HEK293 (cell line): ENCODE results near the gene RNF214.

ENCODE experiments used
- CTCF ChIA-PET: fragments of 350-600 bp; formaldehyde crosslinking; extraction: SDS; loops from one replicate; lab custom pipeline; 2021; ENCODE audit warnings: antibody characterized with exemption; lab: Yijun Ruan, JAX
- POLR2A ChIA-PET: fragments of 300-600 bp; formaldehyde crosslinking; extraction: SDS; loops from one replicate; lab custom pipeline; 2020; ENCODE audit warnings: antibody characterized with exemption, inconsistent platforms; lab: Yijun Ruan, JAX
- H3K27ac ChIP-seq: fragments of 200-500 bp; sonication (Bioruptor generic); 2 replicates; pipeline ENCODE4 v1.5.1; 2014; ENCODE audit warnings: low read depth, low read length, control low read depth, inconsistent platforms; ENCODE audit errors: extremely low read depth
- H3K36me3 ChIP-seq, 2 experiments: fragments of 200-500 bp in 1 of 2; sonication (Bioruptor generic) in 1 of 2; 1 replicate in 1 of 2; 2 replicates in 1 of 2; pipeline ENCODE4 v1.5.1; 2014 to 2017; ENCODE audit warnings: inconsistent platforms in 2 of 2, low read length in 2 of 2; ENCODE audit not compliant: control insufficient read depth in 2 of 2, insufficient read depth in 1 of 2
- H3K4me1 ChIP-seq: fragments of 200-500 bp; sonication (Bioruptor generic); 2 replicates; pipeline ENCODE4 v1.5.1; 2014; ENCODE audit warnings: mild to moderate bottlenecking, low read length, inconsistent platforms; ENCODE audit not compliant: control insufficient read depth, insufficient read depth
- H3K4me3 ChIP-seq: 2 replicates; pipeline ENCODE4 v1.5.1; 2011; ENCODE audit warnings: low read depth, mild to moderate bottlenecking, control low read depth, low read length, moderate library complexity
- H3K9me3 ChIP-seq: fragments of 200-500 bp; sonication (Bioruptor generic); 2 replicates; pipeline ENCODE4 v1.5.1; 2014; ENCODE audit warnings: low read depth, low read length, inconsistent platforms; ENCODE audit not compliant: control insufficient read depth, insufficient read depth
- EGR2 ChIP-seq: fragments of 450-650 bp; formaldehyde crosslinking; IDR thresholded peaks from 2 replicates; pipeline ENCODE4 v1.5.1; 2016; ENCODE audit warnings: low read depth, missing biosample characterization, missing genetic modification characterization
- FEZF1 ChIP-seq: fragments of 450-650 bp; formaldehyde crosslinking; IDR thresholded peaks from 2 replicates; pipeline ENCODE4 v1.5.1; 2016; ENCODE audit warnings: missing biosample characterization, missing genetic modification characterization
- GLIS2 ChIP-seq: fragments of 450-650 bp; formaldehyde crosslinking; IDR thresholded peaks from 2 replicates; pipeline ENCODE4 v1.5.1; 2016; ENCODE audit warnings: missing biosample characterization, missing genetic modification characterization
- PATZ1 ChIP-seq: fragments of 450-650 bp; formaldehyde crosslinking; IDR thresholded peaks from 2 replicates; pipeline ENCODE4 v1.5.1; 2016; ENCODE audit warnings: missing biosample characterization, missing genetic modification characterization
- PRDM2 ChIP-seq: fragments of 450-650 bp; formaldehyde crosslinking; IDR thresholded peaks from 2 replicates; pipeline ENCODE4 v1.5.1; 2016; ENCODE audit warnings: missing biosample characterization, missing genetic modification characterization, borderline replicate concordance
- SCRT1 ChIP-seq: fragments of 450-650 bp; formaldehyde crosslinking; IDR thresholded peaks from 2 replicates; pipeline ENCODE4 v1.5.1; 2016; ENCODE audit warnings: missing biosample characterization, missing genetic modification characterization, borderline replicate concordance
- SP2 ChIP-seq: fragments of 450-650 bp; formaldehyde crosslinking; IDR thresholded peaks from 2 replicates; pipeline ENCODE4 v1.5.1; 2016; ENCODE audit warnings: missing biosample characterization, missing genetic modification characterization
- WT1 ChIP-seq: fragments of 450-650 bp; formaldehyde crosslinking; IDR thresholded peaks from 2 replicates; pipeline ENCODE4 v1.5.1; 2016; ENCODE audit warnings: missing biosample characterization, missing genetic modification characterization
- ZFP69B ChIP-seq: fragments of 450-650 bp; formaldehyde crosslinking; IDR thresholded peaks from 2 replicates; pipeline ENCODE4 v1.5.1; 2016; ENCODE audit warnings: missing biosample characterization, missing genetic modification characterization
- ZNF112 ChIP-seq: fragments of 450-650 bp; formaldehyde crosslinking; IDR thresholded peaks from 2 replicates; pipeline ENCODE4 v1.5.0; 2017; ENCODE audit warnings: missing biosample characterization, missing genetic modification characterization
- ZNF121 ChIP-seq: fragments of 450-650 bp; formaldehyde crosslinking; IDR thresholded peaks from 2 replicates; pipeline ENCODE4 v1.5.1; 2016; ENCODE audit warnings: missing biosample characterization, missing genetic modification characterization
- ZNF16 ChIP-seq: fragments of 450-650 bp; formaldehyde crosslinking; IDR thresholded peaks from 2 replicates; pipeline ENCODE4 v1.5.1; 2016; ENCODE audit warnings: low read depth, missing biosample characterization, missing genetic modification characterization
- ZNF223 ChIP-seq: fragments of 450-650 bp; formaldehyde crosslinking; IDR thresholded peaks from 2 replicates; pipeline ENCODE4 v1.5.1; 2016; ENCODE audit warnings: missing biosample characterization, missing genetic modification characterization
- ZNF280C ChIP-seq: fragments of 450-650 bp; formaldehyde crosslinking; IDR thresholded peaks from 2 replicates; pipeline ENCODE4 v1.5.1; 2016; ENCODE audit warnings: missing biosample characterization, missing genetic modification characterization
- ZNF555 ChIP-seq: fragments of 450-650 bp; formaldehyde crosslinking; conservative IDR thresholded peaks from 2 replicates; pipeline ENCODE4 v1.5.1; 2017; ENCODE audit warnings: missing biosample characterization, mild to moderate bottlenecking, missing genetic modification characterization, inconsistent platforms
- ZNF677 ChIP-seq: fragments of 450-650 bp; IDR thresholded peaks from 2 replicates; pipeline ENCODE4 v1.5.0; 2018; ENCODE audit warnings: missing biosample characterization, mild to moderate bottlenecking, missing genetic modification characterization, moderate library complexity
- ZNF785 ChIP-seq: fragments of 450-650 bp; formaldehyde crosslinking; IDR thresholded peaks from 2 replicates; pipeline ENCODE4 v1.5.1; 2016; ENCODE audit warnings: missing biosample characterization, missing genetic modification characterization
- TF ChIP-seq, protein P1 (sequence below): fragments of 450-650 bp; formaldehyde crosslinking; IDR thresholded peaks from 2 replicates; pipeline ENCODE4 v1.5.1; 2016; ENCODE audit warnings: missing biosample characterization, missing genetic modification characterization
- TF ChIP-seq, protein P2 (sequence below): fragments of 450-650 bp; formaldehyde crosslinking; IDR thresholded peaks from 2 replicates; pipeline ENCODE4 v1.5.1; 2016; ENCODE audit warnings: missing biosample characterization, missing genetic modification characterization

RNF214 gene

DNA sequence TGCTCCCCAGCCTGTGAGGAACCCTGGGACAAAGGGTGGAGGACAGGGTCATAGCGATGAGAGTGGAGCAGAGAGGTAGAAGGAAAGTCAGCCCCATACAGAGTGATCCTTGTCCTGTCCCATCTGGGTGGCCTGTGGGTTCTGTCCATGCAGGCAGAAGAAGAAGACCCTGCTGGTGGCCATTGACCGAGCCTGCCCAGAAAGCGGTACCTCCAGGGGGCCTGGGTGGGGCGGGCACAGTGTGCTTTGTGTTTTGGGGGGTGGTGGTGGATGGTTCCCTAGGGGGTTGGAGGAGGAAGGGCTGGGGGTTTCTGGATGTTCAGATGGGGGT is 46.1 kb upstream of the RNF214 start (continued):
- TF ChIP-seq, protein P1, sequence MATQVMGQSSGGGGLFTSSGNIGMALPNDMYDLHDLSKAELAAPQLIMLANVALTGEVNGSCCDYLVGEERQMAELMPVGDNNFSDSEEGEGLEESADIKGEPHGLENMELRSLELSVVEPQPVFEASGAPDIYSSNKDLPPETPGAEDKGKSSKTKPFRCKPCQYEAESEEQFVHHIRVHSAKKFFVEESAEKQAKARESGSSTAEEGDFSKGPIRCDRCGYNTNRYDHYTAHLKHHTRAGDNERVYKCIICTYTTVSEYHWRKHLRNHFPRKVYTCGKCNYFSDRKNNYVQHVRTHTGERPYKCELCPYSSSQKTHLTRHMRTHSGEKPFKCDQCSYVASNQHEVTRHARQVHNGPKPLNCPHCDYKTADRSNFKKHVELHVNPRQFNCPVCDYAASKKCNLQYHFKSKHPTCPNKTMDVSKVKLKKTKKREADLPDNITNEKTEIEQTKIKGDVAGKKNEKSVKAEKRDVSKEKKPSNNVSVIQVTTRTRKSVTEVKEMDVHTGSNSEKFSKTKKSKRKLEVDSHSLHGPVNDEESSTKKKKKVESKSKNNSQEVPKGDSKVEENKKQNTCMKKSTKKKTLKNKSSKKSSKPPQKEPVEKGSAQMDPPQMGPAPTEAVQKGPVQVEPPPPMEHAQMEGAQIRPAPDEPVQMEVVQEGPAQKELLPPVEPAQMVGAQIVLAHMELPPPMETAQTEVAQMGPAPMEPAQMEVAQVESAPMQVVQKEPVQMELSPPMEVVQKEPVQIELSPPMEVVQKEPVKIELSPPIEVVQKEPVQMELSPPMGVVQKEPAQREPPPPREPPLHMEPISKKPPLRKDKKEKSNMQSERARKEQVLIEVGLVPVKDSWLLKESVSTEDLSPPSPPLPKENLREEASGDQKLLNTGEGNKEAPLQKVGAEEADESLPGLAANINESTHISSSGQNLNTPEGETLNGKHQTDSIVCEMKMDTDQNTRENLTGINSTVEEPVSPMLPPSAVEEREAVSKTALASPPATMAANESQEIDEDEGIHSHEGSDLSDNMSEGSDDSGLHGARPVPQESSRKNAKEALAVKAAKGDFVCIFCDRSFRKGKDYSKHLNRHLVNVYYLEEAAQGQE (tag by site-specific recombination), result no peak
- TF ChIP-seq ZNF677 (no peak), ZNF280C (tag by site-specific recombination) (no peak)

DNA sequence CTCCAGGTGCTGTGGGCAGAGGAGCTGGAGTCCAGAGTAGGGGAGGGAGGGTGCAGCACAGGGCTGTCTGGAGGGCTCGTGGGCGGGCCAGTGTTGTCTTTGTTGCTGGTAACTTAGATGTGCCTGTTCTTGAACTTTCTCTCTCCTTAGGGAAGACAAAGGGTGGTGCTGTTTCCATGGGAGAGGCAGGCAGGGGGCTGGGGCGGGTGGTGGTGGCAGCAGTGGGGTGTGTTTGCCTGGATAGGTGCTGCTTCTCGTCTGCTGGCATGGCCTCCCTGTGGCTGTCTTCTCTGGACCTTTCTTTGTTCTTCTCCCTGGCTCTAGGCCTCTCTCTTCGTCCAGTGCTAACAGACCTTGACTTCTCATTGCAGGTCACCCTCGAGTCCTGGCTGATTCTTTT is 45.5 kb upstream of the RNF214 start:
- Histone ChIP-seq H3K4me3 (no peak overlapping the region), H3K27ac (no peak overlapping the region), H3K36me3 (peaks cover 0 to 79% of the 10 kb centered on the region in 2 experiments; a peak in 1 of 3 replicates), H3K4me1 (no peaks in the 10 kb centered on the region), H3K9me3 (no peaks in the 10 kb centered on the region)
- TF ChIP-seq ZNF677 (no peak), EGR2 (tag by site-specific recombination) (0 out of 2 replicates have a peak, but pooled peaks have one; percentile 22)
- CTCF ChIA-PET, result no interaction called here
- POLR2A ChIA-PET, result interaction anchor here (1.0 kb wide), 1 partner anchor 8 kb away, joined by 3 read pairs; the partner anchor contains the start of gene SIDT2

DNA sequence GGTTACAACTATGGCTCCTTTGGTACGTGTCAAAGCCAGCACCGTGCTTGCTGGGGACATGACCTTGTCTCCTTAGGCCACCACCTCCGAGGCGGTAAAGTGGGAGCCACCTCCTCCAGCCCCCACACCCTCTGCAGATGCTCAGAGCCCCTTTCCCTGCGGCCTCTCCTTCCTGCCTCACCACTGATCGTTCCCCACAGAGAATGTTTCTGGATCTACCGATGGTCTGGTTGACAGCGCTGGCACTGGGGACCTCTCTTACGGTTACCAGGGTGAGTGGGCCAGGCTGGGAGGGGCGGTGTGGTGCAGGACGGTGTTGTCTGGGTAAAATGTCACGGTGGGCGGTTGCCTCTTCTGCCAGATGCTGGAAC is 45.1 kb upstream of the RNF214 start:
- H3K4me3 ChIP-seq, result no peak overlapping the region
- H3K36me3 ChIP-seq, result peaks cover 0 to 79% of the 10 kb centered on the region in 2 experiments; a peak in 1 of 3 replicates
- ChIA-PET CTCF (no interaction called here), POLR2A (interaction anchor here (1.0 kb wide), 1 partner anchor 9 kb away, joined by 3 read pairs; the partner anchor contains the start of gene SIDT2)
- no peak overlapping the region for H3K27ac ChIP-seq
- no peaks in the 10 kb centered on the region for H3K4me1 ChIP-seq
- H3K9me3 ChIP-seq, result no peaks in the 10 kb centered on the region
- TF ChIP-seq GLIS2 (tag by site-specific recombination) (no peak), SP2 (tag by site-specific recombination) (no peak), ZNF555 (tag by site-specific recombination) (no peak), SCRT1 (tag by site-specific recombination) (no peak), ZNF121 (tag by site-specific recombination) (no peak), WT1 (tag by site-specific recombination) (no peak), ZNF223 (no peak), FEZF1 (no peak), ZNF112 (no peak), ZNF785 (no peak), ZNF16 (tag by site-specific recombination) (no peak), PRDM2 (tag by site-specific recombination) (no peak), PATZ1 (tag by site-specific recombination) (no peak), ZFP69B (tag by site-specific recombination) (no peak)
- TF ChIP-seq, protein P2, sequence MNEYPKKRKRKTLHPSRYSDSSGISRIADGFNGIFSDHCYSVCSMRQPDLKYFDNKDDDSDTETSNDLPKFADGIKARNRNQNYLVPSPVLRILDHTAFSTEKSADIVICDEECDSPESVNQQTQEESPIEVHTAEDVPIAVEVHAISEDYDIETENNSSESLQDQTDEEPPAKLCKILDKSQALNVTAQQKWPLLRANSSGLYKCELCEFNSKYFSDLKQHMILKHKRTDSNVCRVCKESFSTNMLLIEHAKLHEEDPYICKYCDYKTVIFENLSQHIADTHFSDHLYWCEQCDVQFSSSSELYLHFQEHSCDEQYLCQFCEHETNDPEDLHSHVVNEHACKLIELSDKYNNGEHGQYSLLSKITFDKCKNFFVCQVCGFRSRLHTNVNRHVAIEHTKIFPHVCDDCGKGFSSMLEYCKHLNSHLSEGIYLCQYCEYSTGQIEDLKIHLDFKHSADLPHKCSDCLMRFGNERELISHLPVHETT (tag by site-specific recombination), result no peak
